HG03060 (cell line): ENCODE results near the gene CLDN16.

Source experiments
- ATAC-seq: cut with Tn5 transposase; IDR thresholded peaks from one replicate; pipeline ENCODE4 v1.9.1; 2021; ENCODE audit warnings: low read depth, moderate number of reproducible peaks; ENCODE audit not compliant: unreplicated experiment

Gene CLDN16

GRCh38 chr3:190378240-190378891 lies 9.6 kb upstream of the CLDN16 start:
- no peak for ATAC-seq

GRCh38 chr3:190380184-190380583 lies 7.8 kb upstream of the CLDN16 start:
- ATAC-seq = no peak

GRCh38 chr3:190381441-190381840 lies 6.5 kb upstream of the CLDN16 start:
- no peak for ATAC-seq

GRCh38 chr3:190382082-190382481 lies 5.9 kb upstream of the CLDN16 start:
- no peak for ATAC-seq

GRCh38 chr3:190384309-190384756 lies 3.6 kb upstream of the CLDN16 start:
- peak; percentile 94 for ATAC-seq

- ATAC-seq = no peak
These were observed 2.0 kb upstream of the CLDN16 start for GRCh38 chr3:190385731-190386688.

GRCh38 chr3:190388703-190389102 lies 740 bp downstream of the CLDN16 start:
- ATAC-seq = no peak

- ATAC-seq = no peak
These were observed 8.0 kb downstream of the CLDN16 start for GRCh38 chr3:190396001-190396400.

GRCh38 chr3:190397889-190398288 lies 9.9 kb downstream of the CLDN16 start:
- ATAC-seq = no peak

GRCh38 chr3:190399677-190400076 lies 11.7 kb downstream of the CLDN16 start:
- ATAC-seq = no peak

- ATAC-seq = no peak
These were observed 14.0 kb downstream of the CLDN16 start for GRCh38 chr3:190401963-190402362.

GRCh38 chr3:190404715-190405114 lies 16.8 kb downstream of the CLDN16 start:
- no peak for ATAC-seq

- ATAC-seq = no peak
These were observed 26.3 kb downstream of the CLDN16 start for GRCh38 chr3:190414297-190414696.

- ATAC-seq = no peak
These were observed 36.1 kb downstream of the CLDN16 start for GRCh38 chr3:190424108-190424477.

GRCh38 chr3:190424478-190425439 lies 36.8 kb downstream of the CLDN16 start:
- ATAC-seq = peak; percentile 59

- ATAC-seq = no peak
These were observed 37.9 kb downstream of the CLDN16 start for GRCh38 chr3:190425833-190426232.

GRCh38 chr3:190426806-190427507 lies 39.0 kb downstream of the CLDN16 start:
- no peak for ATAC-seq

GRCh38 chr3:190429681-190430080 lies 41.7 kb downstream of the CLDN16 start:
- no peak for ATAC-seq

GRCh38 chr3:190430906-190431305 lies 42.9 kb downstream of the CLDN16 start:
- no peak for ATAC-seq

- ATAC-seq = no peak
These were observed 44.3 kb downstream of the CLDN16 start for GRCh38 chr3:190432216-190432615.
